ENCODE results near the gene RBM17. TPM values are rescaled to one million over a fixed set of nuclear protein-coding genes. Genes with fewer than 3 reads are reported as not detected.

The RBM17 gene
- total RNA-seq, 1 experiment from 2014 or later: 133 TPM

DNA sequence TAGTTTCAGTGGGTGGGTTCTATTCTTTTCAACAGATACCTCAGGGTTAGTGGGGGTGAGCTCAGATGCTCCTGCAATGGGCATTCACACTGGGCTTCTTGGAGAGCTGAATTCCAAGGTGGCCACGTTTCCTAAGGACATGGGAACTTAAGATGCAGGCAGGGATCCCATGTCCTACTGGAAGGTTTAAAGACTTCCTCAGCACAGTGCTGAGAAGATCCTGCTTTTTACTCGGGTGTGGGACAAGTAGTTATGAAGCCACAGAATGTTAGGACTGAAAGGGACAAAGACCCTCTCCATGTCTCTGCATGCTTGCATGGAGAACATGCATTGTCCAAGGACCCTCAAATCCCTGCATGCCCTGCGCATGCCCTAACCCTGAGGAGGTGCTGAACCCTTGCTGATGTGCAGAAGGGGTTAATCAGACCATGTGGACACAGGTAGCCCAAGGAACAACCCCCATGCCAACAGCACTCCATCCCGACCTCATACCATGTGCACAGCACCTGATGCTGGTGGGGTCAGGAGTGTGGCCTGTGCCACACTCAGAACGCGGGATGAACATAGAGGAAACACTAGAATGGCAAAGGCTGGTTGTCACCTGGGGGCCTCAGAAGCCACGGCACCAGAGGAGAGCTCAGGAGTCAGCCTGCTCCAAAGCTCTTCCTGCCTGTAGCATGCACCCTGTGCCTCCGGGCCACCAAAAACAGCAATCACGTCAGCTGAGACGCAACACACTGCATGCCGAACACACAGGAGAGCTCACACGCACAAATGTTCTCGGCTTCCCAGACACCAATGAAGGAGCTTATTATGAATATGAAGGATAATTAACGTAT is 41.8 kb upstream of the RBM17 start:
- Mint-ChIP-seq H3K4me3 (ENCODE audit: low read depth, unreplicated experiment) (no peak overlapping the region), H3K27ac (ENCODE audit: unreplicated experiment) (no peak overlapping the region), H3K4me1 (ENCODE audit: low read depth, unreplicated experiment) (peaks cover 11% of the 10 kb centered on the region), H3K36me3 (ENCODE audit: insufficient read depth, unreplicated experiment) (no peaks in the 10 kb centered on the region), H3K9me3 (ENCODE audit: low read depth, unreplicated experiment) (no peaks in the 10 kb centered on the region), H3K27me3 (ENCODE audit: unreplicated experiment) (peaks cover 77% of the 10 kb centered on the region)
- DNase-seq: no peak
- intact Hi-C loops (cut with micrococcal nuclease; ENCODE audit: unreplicated experiment): no loop called here
- BruUV-seq (replicated peaks): no TSS peak
- CTCF ChIA-PET: interaction anchor here (0.6 kb wide), 1 partner anchor 35 kb away, joined by 3 read pairs; no protein-coding TSS in a partner anchor
- no peak for TF ChIP-seq CTCF (IDR thresholded peaks at IDR 0.05; ENCODE audit: unreplicated experiment)

- peaks cover 20% of the 10 kb centered on the region for H3K4me1 Mint-ChIP-seq (ENCODE audit: low read depth, unreplicated experiment)
- no peaks in the 10 kb centered on the region for H3K9me3 Mint-ChIP-seq (ENCODE audit: low read depth, unreplicated experiment)
- no peak for TF ChIP-seq CTCF (IDR thresholded peaks at IDR 0.05; ENCODE audit: unreplicated experiment)
- CTCF ChIA-PET: no interaction called here
- peaks cover 5% of the 10 kb centered on the region for H3K36me3 Mint-ChIP-seq (ENCODE audit: insufficient read depth, unreplicated experiment)
- no peak for DNase-seq
- H3K27ac Mint-ChIP-seq (ENCODE audit: unreplicated experiment): no peak overlapping the region
- no TSS peak for BruUV-seq (replicated peaks)
- intact Hi-C loops (cut with micrococcal nuclease; ENCODE audit: unreplicated experiment): no loop called here
- peaks cover 74% of the 10 kb centered on the region for H3K27me3 Mint-ChIP-seq (ENCODE audit: unreplicated experiment)
- H3K4me3 Mint-ChIP-seq (ENCODE audit: low read depth, unreplicated experiment): no peak overlapping the region
These were observed 41.0 kb upstream of the RBM17 start for GRCh38 chr10:6047847-6048246.

DNA sequence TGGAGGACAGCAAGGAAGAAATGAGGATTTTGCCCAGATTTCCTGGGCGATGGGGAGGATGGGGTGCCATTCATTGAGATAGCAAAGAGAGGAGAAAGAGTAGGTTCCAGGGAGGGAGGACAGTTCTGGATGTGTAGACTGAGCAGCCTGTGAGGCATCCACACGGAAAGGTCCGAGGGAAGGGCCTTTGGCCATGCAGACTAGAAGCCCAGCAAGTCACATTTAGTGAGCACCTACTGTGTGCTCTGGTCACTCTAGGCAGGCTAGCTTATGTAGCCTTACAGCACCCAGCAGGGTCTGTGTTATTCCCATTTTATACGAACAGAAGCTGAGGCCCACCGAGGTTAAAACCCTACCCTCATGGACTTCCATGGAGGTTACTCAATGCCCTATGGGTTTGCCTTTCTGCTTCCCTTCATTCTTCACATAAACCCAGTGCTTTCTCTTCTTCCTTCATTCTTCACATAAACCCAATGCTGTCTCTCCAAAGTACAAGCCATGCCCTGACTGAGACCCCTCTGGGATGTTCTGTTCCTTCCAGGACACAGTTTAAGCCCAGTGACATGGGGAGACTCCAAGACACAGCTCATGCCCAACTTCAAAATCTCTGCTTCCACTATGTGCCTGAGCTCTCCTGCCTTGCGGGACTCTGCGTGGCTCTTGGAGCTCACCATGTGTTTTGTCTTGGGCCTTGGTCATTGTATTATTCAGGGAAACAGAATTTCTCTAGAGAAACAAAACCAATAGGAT is 40.4 kb upstream of the RBM17 start:
- no TSS peak for BruUV-seq (replicated peaks)
- CTCF ChIA-PET: no interaction called here
- no peak overlapping the region for H3K4me3 Mint-ChIP-seq (ENCODE audit: low read depth, unreplicated experiment)
- intact Hi-C loops (cut with micrococcal nuclease; ENCODE audit: unreplicated experiment): no loop called here
- no peak for DNase-seq
- H3K27ac Mint-ChIP-seq (ENCODE audit: unreplicated experiment): no peak overlapping the region
- no peaks in the 10 kb centered on the region for H3K9me3 Mint-ChIP-seq (ENCODE audit: low read depth, unreplicated experiment)
- peaks cover 5% of the 10 kb centered on the region for H3K36me3 Mint-ChIP-seq (ENCODE audit: insufficient read depth, unreplicated experiment)
- H3K27me3 Mint-ChIP-seq (ENCODE audit: unreplicated experiment): peaks cover 68% of the 10 kb centered on the region
- H3K4me1 Mint-ChIP-seq (ENCODE audit: low read depth, unreplicated experiment): peaks cover 24% of the 10 kb centered on the region
- TF ChIP-seq CTCF (IDR thresholded peaks at IDR 0.05; ENCODE audit: unreplicated experiment): no peak

DNA sequence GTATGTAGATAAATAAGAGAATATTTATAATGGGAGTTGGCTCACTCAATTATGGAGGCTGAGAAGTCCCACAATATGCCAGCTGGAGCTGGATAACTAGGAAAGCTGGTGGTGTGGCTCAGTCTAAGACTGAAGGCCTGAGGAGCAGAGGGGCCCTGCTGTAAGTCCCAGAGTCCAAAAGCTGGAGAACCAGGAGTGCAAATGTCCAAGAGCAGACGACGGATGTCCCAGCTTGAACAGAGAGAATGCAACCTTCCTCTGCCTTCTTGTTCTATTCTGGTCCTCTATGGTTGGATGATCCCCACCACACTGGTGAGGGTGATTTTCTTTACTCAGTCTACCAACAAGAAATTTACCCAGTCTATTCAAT is 39.8 kb upstream of the RBM17 start:
- intact Hi-C loops (cut with micrococcal nuclease; ENCODE audit: unreplicated experiment): no loop called here
- Mint-ChIP-seq H3K9me3 (ENCODE audit: low read depth, unreplicated experiment) (no peaks in the 10 kb centered on the region), H3K27me3 (ENCODE audit: unreplicated experiment) (peaks cover 62% of the 10 kb centered on the region), H3K36me3 (ENCODE audit: insufficient read depth, unreplicated experiment) (peaks cover 10% of the 10 kb centered on the region), H3K27ac (ENCODE audit: unreplicated experiment) (no peak overlapping the region), H3K4me1 (ENCODE audit: low read depth, unreplicated experiment) (peaks cover 30% of the 10 kb centered on the region), H3K4me3 (ENCODE audit: low read depth, unreplicated experiment) (no peak overlapping the region)
- CTCF ChIA-PET: no interaction called here
- TF ChIP-seq CTCF (IDR thresholded peaks at IDR 0.05; ENCODE audit: unreplicated experiment): no peak
- BruUV-seq (replicated peaks): no TSS peak
- no peak for DNase-seq
